ENCODE data around the gene HSDL2. TPM values are rescaled to one million over a fixed set of nuclear protein-coding genes. Genes with fewer than 3 reads are reported as not detected.

HSDL2 gene
- total RNA-seq, 1 experiment from 2014 or later: 24.4 TPM

- H3K36me3 Mint-ChIP-seq (ENCODE audit: insufficient read depth, unreplicated experiment): no peaks in the 10 kb centered on the region
- intact Hi-C loops (cut with micrococcal nuclease; ENCODE audit: unreplicated experiment): no loop called here
- BruUV-seq (replicated peaks): no TSS peak
- CTCF ChIA-PET: interaction anchor here (0.7 kb wide), 1 partner anchor 17 kb away, joined by 3 read pairs; no protein-coding TSS in a partner anchor
- no peaks in the 10 kb centered on the region for H3K4me1 Mint-ChIP-seq (ENCODE audit: low read depth, unreplicated experiment)
- no peak overlapping the region for H3K27ac Mint-ChIP-seq (ENCODE audit: unreplicated experiment)
- DNase-seq: no peak
- H3K27me3 Mint-ChIP-seq (ENCODE audit: unreplicated experiment): no peaks in the 10 kb centered on the region
- no peak overlapping the region for H3K4me3 Mint-ChIP-seq (ENCODE audit: low read depth, unreplicated experiment)
- no peak for TF ChIP-seq CTCF (IDR thresholded peaks at IDR 0.05; ENCODE audit: unreplicated experiment)
- no peaks in the 10 kb centered on the region for H3K9me3 Mint-ChIP-seq (ENCODE audit: low read depth, unreplicated experiment)
Measured at GRCh38 chr9:112479221-112479620, 99.3 kb downstream of the HSDL2 start.

GRCh38 chr9:112484607-112485006, 104.7 kb downstream of the HSDL2 start:
- CTCF ChIA-PET: no interaction called here
- intact Hi-C loops (cut with micrococcal nuclease; ENCODE audit: unreplicated experiment): no loop called here
- no peak for TF ChIP-seq CTCF (IDR thresholded peaks at IDR 0.05; ENCODE audit: unreplicated experiment)
- Mint-ChIP-seq H3K4me1 (ENCODE audit: low read depth, unreplicated experiment) (no peaks in the 10 kb centered on the region), H3K4me3 (ENCODE audit: low read depth, unreplicated experiment) (no peak overlapping the region), H3K27me3 (ENCODE audit: unreplicated experiment) (no peaks in the 10 kb centered on the region), H3K9me3 (ENCODE audit: low read depth, unreplicated experiment) (no peaks in the 10 kb centered on the region), H3K36me3 (ENCODE audit: insufficient read depth, unreplicated experiment) (peaks cover 22% of the 10 kb centered on the region), H3K27ac (ENCODE audit: unreplicated experiment) (no peak overlapping the region)
- BruUV-seq (replicated peaks): no TSS peak
- DNase-seq: no peak

- CTCF ChIA-PET: no interaction called here
- no peak for TF ChIP-seq CTCF (IDR thresholded peaks at IDR 0.05; ENCODE audit: unreplicated experiment)
- H3K27me3 Mint-ChIP-seq (ENCODE audit: unreplicated experiment): no peaks in the 10 kb centered on the region
- no peak for DNase-seq
- H3K9me3 Mint-ChIP-seq (ENCODE audit: low read depth, unreplicated experiment): no peaks in the 10 kb centered on the region
- H3K27ac Mint-ChIP-seq (ENCODE audit: unreplicated experiment): peak overlapping the region; percentile 62
- peaks cover 22% of the 10 kb centered on the region for H3K36me3 Mint-ChIP-seq (ENCODE audit: insufficient read depth, unreplicated experiment)
- no peaks in the 10 kb centered on the region for H3K4me1 Mint-ChIP-seq (ENCODE audit: low read depth, unreplicated experiment)
- TSS peak; percentile 71 for BruUV-seq (replicated peaks)
- peak overlapping the region; percentile 84 for H3K4me3 Mint-ChIP-seq (ENCODE audit: low read depth, unreplicated experiment)
- intact Hi-C loops (cut with micrococcal nuclease; ENCODE audit: unreplicated experiment): no loop called here
Measured at GRCh38 chr9:112485574-112485973, 105.7 kb downstream of the HSDL2 start.

- peak; percentile 79 for DNase-seq
- peaks cover 22% of the 10 kb centered on the region for H3K36me3 Mint-ChIP-seq (ENCODE audit: insufficient read depth, unreplicated experiment)
- H3K9me3 Mint-ChIP-seq (ENCODE audit: low read depth, unreplicated experiment): no peaks in the 10 kb centered on the region
- CTCF ChIA-PET: no interaction called here
- BruUV-seq (replicated peaks): no TSS peak
- H3K4me1 Mint-ChIP-seq (ENCODE audit: low read depth, unreplicated experiment): no peaks in the 10 kb centered on the region
- no peak for TF ChIP-seq CTCF (IDR thresholded peaks at IDR 0.05; ENCODE audit: unreplicated experiment)
- peak within 1 kb of the TSS; percentile 62 for H3K27ac Mint-ChIP-seq (ENCODE audit: unreplicated experiment)
- no peaks in the 10 kb centered on the region for H3K27me3 Mint-ChIP-seq (ENCODE audit: unreplicated experiment)
- H3K4me3 Mint-ChIP-seq (ENCODE audit: low read depth, unreplicated experiment): peak within 1 kb of the TSS; percentile 84
- intact Hi-C loops (cut with micrococcal nuclease; ENCODE audit: unreplicated experiment): no loop called here
Measured at GRCh38 chr9:112486221-112487007, 106.5 kb downstream of the HSDL2 start, which contains the start of gene KIAA1958. KIAA1958 (plus strand) TSS chr9:112486827; CDS start chr9:112574081, 87,254 bp downstream.
